Measurements from ENCODE around the gene RTL5.

RTL5 gene

GRCh38 chrX:72128881-72129280, 2.8 kb downstream of the RTL5 start:
- no peak for DNase-seq

- DNase-seq: no peak
Observed at GRCh38 chrX:72128183-72128834, 3.4 kb downstream of the RTL5 start.

- no peak for DNase-seq
Observed at GRCh38 chrX:72127332-72127731, 4.4 kb downstream of the RTL5 start.

- DNase-seq: peak; percentile 80
Observed at GRCh38 chrX:72126539-72127140, 5.1 kb downstream of the RTL5 start.

GRCh38 chrX:72126048-72126415, 5.7 kb downstream of the RTL5 start:
- no peak for DNase-seq

- no peak for DNase-seq
Observed at GRCh38 chrX:72125331-72126047, 6.2 kb downstream of the RTL5 start.

GRCh38 chrX:72124540-72125201, 7.0 kb downstream of the RTL5 start:
- DNase-seq: no peak

- DNase-seq: no peak
Observed at GRCh38 chrX:72123471-72124185, 8.1 kb downstream of the RTL5 start.

GRCh38 chrX:72122621-72123337, 8.9 kb downstream of the RTL5 start:
- no peak for DNase-seq

GRCh38 chrX:72121383-72121782, 10.3 kb downstream of the RTL5 start:
- DNase-seq: no peak

- no peak for DNase-seq
Observed at GRCh38 chrX:72120837-72121236, 10.9 kb downstream of the RTL5 start.

GRCh38 chrX:72117636-72118210, 14.0 kb downstream of the RTL5 start:
- no peak for DNase-seq

GRCh38 chrX:72115380-72115779, 16.3 kb downstream of the RTL5 start:
- DNase-seq: no peak

- DNase-seq: no peak
Observed at GRCh38 chrX:72114807-72115206, 16.9 kb downstream of the RTL5 start.

- no peak for DNase-seq
Observed at GRCh38 chrX:72114306-72114705, 17.4 kb downstream of the RTL5 start.

- DNase-seq: no peak
Observed at GRCh38 chrX:72113461-72113860, 18.3 kb downstream of the RTL5 start.

- DNase-seq: no peak
Observed at GRCh38 chrX:72110876-72111708, 20.6 kb downstream of the RTL5 start.

GRCh38 chrX:72110051-72110875, 21.5 kb downstream of the RTL5 start:
- no peak for DNase-seq

GRCh38 chrX:72108666-72109065, 23.0 kb downstream of the RTL5 start:
- DNase-seq: no peak
